HepG2 (cell line): ENCODE results near the gene HDAC5. TPM values are rescaled to one million over a fixed set of nuclear protein-coding genes. Genes with fewer than 3 reads are reported as not detected.

Source experiments
- ATF7-NPFF ChIP-seq: sonication (generic); formaldehyde crosslinking; IDR thresholded peaks from 2 replicates; pipeline ENCODE4 v1.8.1; 2023; ENCODE audit warnings: mild to moderate bottlenecking, low read depth, missing genetic modification reagents, moderate library complexity
- FIP1L1 ChIP-seq: fragments of 200-400 bp; formaldehyde crosslinking; IDR thresholded peaks from 2 replicates; pipeline ENCODE4 v1.6.1; 2018; ENCODE audit warnings: low read depth, mild to moderate bottlenecking, low read length, moderate library complexity, borderline replicate concordance; ENCODE audit not compliant: insufficient read depth
- KDM6A ChIP-seq: IDR thresholded peaks from 2 replicates; pipeline ENCODE4 v1.6.1; 2016; ENCODE audit warnings: low read depth
- PAWR ChIP-seq: sonication (generic); formaldehyde crosslinking; IDR thresholded peaks from 2 replicates; pipeline ENCODE4 v1.4.0; 2020; ENCODE audit warnings: missing genetic modification reagents, mild to moderate bottlenecking, borderline replicate concordance
- PCBP1 ChIP-seq: fragments of 200-400 bp; formaldehyde crosslinking; IDR thresholded peaks from 2 replicates; pipeline ENCODE4 v1.6.1; 2017; ENCODE audit warnings: mild to moderate bottlenecking, low read depth, low read length, borderline replicate concordance
- PTBP1 ChIP-seq: fragments of 200-400 bp; formaldehyde crosslinking; IDR thresholded peaks from 2 replicates; pipeline ENCODE4 v1.6.1; 2018; ENCODE audit warnings: low read length, low read depth; ENCODE audit not compliant: poor library complexity, severe bottlenecking
- RAD21 ChIP-seq: fragments of 450-650 bp; formaldehyde crosslinking; IDR thresholded peaks from 2 replicates; pipeline ENCODE4 v1.5.0; 2020; ENCODE audit warnings: mild to moderate bottlenecking
- SIX1 ChIP-seq: sonication (generic); formaldehyde crosslinking; IDR thresholded peaks from 2 replicates; pipeline ENCODE4 v1.4.0; 2020; ENCODE audit warnings: missing genetic modification reagents, borderline replicate concordance
- SP1 ChIP-seq, 2 experiments: fragments of 450-650 bp in 1 of 2; sonication (generic) in 1 of 2; formaldehyde crosslinking in 1 of 2; IDR thresholded peaks; 2 replicates each; pipeline versions ENCODE4 v1.4.0 to v1.6.1; 2016 to 2020; ENCODE audit warnings: missing genetic modification reagents in 1 of 2
- THYN1 ChIP-seq: sonication (generic); formaldehyde crosslinking; IDR thresholded peaks from 2 replicates; pipeline ENCODE4 v1.8.1; 2023; ENCODE audit warnings: low read depth, mild to moderate bottlenecking, moderate library complexity, missing genetic modification reagents, borderline replicate concordance
- UBTF ChIP-seq: sonication (generic); formaldehyde crosslinking; IDR thresholded peaks from 2 replicates; pipeline ENCODE4 v1.4.0; 2020; ENCODE audit warnings: mild to moderate bottlenecking, missing genetic modification reagents
- YEATS4 ChIP-seq: sonication (generic); formaldehyde crosslinking; IDR thresholded peaks from 2 replicates; pipeline ENCODE4 v1.4.0; 2020; ENCODE audit warnings: missing genetic modification reagents, borderline replicate concordance
- ZBED4 ChIP-seq: sonication (generic); formaldehyde crosslinking; IDR thresholded peaks from 2 replicates; pipeline ENCODE4 v1.4.0; 2020; ENCODE audit warnings: missing genetic modification reagents, borderline replicate concordance
- ZFP62 ChIP-seq: sonication (generic); formaldehyde crosslinking; IDR thresholded peaks from 2 replicates; pipeline ENCODE4 v1.4.0; 2020; ENCODE audit warnings: missing genetic modification reagents
- ZNF20 ChIP-seq: sonication (generic); formaldehyde crosslinking; IDR thresholded peaks from 2 replicates; pipeline ENCODE4 v1.4.0; 2020; ENCODE audit warnings: mild to moderate bottlenecking, moderate library complexity, missing genetic modification reagents
- ZNF556 ChIP-seq: sonication (generic); formaldehyde crosslinking; IDR thresholded peaks from 2 replicates; pipeline ENCODE4 v1.4.0; 2020; ENCODE audit warnings: mild to moderate bottlenecking, missing genetic modification reagents, borderline replicate concordance
- ZNF563 ChIP-seq: sonication (generic); formaldehyde crosslinking; IDR thresholded peaks from 2 replicates; pipeline ENCODE4 v1.8.0; 2022; ENCODE audit warnings: mild to moderate bottlenecking, moderate library complexity, missing genetic modification reagents
- ZNF747 ChIP-seq: sonication (generic); formaldehyde crosslinking; IDR thresholded peaks from 2 replicates; pipeline ENCODE4 v1.8.1; 2023; ENCODE audit warnings: missing genetic modification reagents, mild to moderate bottlenecking, borderline replicate concordance
- ZNF792 ChIP-seq: IDR thresholded peaks from 2 replicates; pipeline ENCODE4 v1.6.1; 2016
- ZNF841 ChIP-seq: sonication (generic); formaldehyde crosslinking; IDR thresholded peaks from 2 replicates; pipeline ENCODE4 v1.8.1; 2023; ENCODE audit warnings: missing genetic modification reagents, borderline replicate concordance
- ZSCAN20 ChIP-seq: sonication (generic); formaldehyde crosslinking; IDR thresholded peaks from 2 replicates; pipeline ENCODE4 v1.4.0; 2020; ENCODE audit warnings: missing genetic modification reagents, mild to moderate bottlenecking, borderline replicate concordance
- ZSCAN22 ChIP-seq: sonication (generic); formaldehyde crosslinking; IDR thresholded peaks from 2 replicates; pipeline ENCODE4 v1.4.0; 2020; ENCODE audit warnings: mild to moderate bottlenecking, missing genetic modification reagents
- ZSCAN25 ChIP-seq: sonication (generic); formaldehyde crosslinking; IDR thresholded peaks from 2 replicates; pipeline ENCODE4 v1.8.0; 2022; ENCODE audit warnings: mild to moderate bottlenecking, missing genetic modification reagents
- ZSCAN29 ChIP-seq: sonication (generic); formaldehyde crosslinking; conservative IDR thresholded peaks from 2 replicates; pipeline ENCODE4 v1.4.0; 2020; ENCODE audit warnings: mild to moderate bottlenecking, missing genetic modification reagents
- polyA plus RNA-seq, 8 experiments: library from polyadenylated mRNA; depleted of rRNA in 3 of 8; stranded (reverse) in 7 of 8; unstranded in 1 of 8; fragments of >200 nt; fragmentation: Illumina TruSeq in 4 of 8; extraction: Trizol in 4 of 8; gene quantifications; 2 replicates each; pipeline versions ENCODE4 v1.2.1 to v1.2.3, GENCODE V29; 2011 to 2016; ENCODE audit warnings: low read depth in 4 of 8, missing spikeins in 1 of 8, mixed read lengths in 1 of 8; ENCODE audit not compliant: insufficient read depth in 1 of 8
- total RNA-seq, 5 experiments: library from RNA; depleted of rRNA; stranded (reverse); fragments of >200 nt; fragmentation: Illumina TruSeq; extraction: Trizol; gene quantifications; 2 replicates each; pipeline ENCODE4 v1.2.3, GENCODE V29; 2016; ENCODE audit warnings: low read depth in 1 of 5

The HDAC5 gene
- total and polyA plus RNA-seq, 2 of the 13 experiments (the other 11 are each of a cell fraction or from before 2014, with no cell fraction given) = 46.4 to 85.4 TPM

DNA sequence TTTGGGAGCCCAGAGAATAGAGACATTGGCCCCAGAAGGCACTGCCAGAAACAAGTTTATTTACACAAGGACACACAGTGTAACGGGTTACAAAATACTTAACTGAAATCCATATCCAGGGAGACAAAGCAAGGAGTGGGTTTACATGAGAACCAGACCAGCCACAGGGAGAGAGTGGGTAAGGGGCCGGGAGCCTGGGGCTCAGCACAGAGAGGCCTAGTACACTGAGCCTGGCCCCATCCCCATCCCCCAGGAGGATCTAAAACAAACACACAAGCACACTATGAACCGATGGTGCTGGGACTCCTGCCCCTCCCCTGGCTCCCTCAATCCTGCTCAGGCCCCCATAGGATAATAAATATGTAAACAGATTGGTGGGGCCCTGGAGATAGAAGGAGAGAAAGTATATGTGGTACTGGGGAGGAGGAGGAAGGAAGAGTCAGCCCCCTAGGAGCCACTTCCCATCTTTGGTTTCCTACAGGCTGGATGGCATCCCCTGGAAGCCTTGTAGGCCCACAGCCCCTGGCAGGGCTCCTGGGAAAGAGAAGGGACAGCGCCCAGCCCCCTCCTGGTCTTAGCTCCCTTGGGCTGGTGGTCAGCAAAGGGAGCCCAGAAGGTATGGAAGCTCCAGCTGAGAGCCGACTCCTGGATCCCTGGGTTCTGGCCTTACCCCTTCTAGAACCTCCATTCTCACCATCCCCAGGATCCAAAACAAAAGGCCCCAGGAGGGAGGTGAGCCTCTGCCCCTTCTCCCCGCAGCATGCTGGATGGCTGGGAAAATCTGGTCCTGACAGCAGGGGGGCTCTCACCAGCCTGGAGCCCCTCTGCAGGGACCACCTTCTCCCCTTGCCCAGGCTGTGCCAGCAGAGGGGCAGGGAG is 46.5 kb downstream of the HDAC5 start (continued):
- no peak for TF ChIP-seq ZBED4 (CRISPR knock-in tag)
- 0 out of 2 replicates have a peak, but pooled peaks have one; percentile 42 for TF ChIP-seq ZSCAN20 (CRISPR knock-in tag)
- TF ChIP-seq ZNF747 (CRISPR knock-in tag) = no peak
- TF ChIP-seq PCBP1 = no peak
- peak; percentile 71 for TF ChIP-seq ZSCAN25 (CRISPR knock-in tag)
- TF ChIP-seq SP1 (IDR thresholded peaks at IDR 0.05) = no peak
- no peak for TF ChIP-seq SP1 (CRISPR knock-in tag; IDR thresholded peaks at IDR 0.05)
- TF ChIP-seq ZNF563 (CRISPR knock-in tag) = no peak
- TF ChIP-seq THYN1 = no peak
- TF ChIP-seq YEATS4 (CRISPR knock-in tag) = peak; percentile 41; the same call in 1 of the 2 replicates
- TF ChIP-seq ZFP62 (CRISPR knock-in tag) = no peak
- TF ChIP-seq RAD21 = no peak
- TF ChIP-seq PTBP1 = no peak
- TF ChIP-seq ZSCAN29 (CRISPR knock-in tag) = no peak
- no peak for TF ChIP-seq ZNF20 (CRISPR knock-in tag)
- no peak; the same call in 1 of the 2 replicates for TF ChIP-seq ZNF556 (CRISPR knock-in tag)
- TF ChIP-seq UBTF = peak; percentile 22; the same call in 1 of the 2 replicates
- TF ChIP-seq KDM6A = no peak
- TF ChIP-seq ZSCAN22 (CRISPR knock-in tag) = no peak
- TF ChIP-seq SIX1 (CRISPR knock-in tag) = no peak
- no peak for TF ChIP-seq ZNF792
- no peak for TF ChIP-seq FIP1L1
- no peak for TF ChIP-seq ZNF841 (CRISPR knock-in tag)
- TF ChIP-seq ATF7-NPFF (CRISPR knock-in tag) = no peak
- no peak for TF ChIP-seq PAWR (CRISPR knock-in tag)
